Measurements from ENCODE around the gene ZMIZ1. TPM values are rescaled to one million over a fixed set of nuclear protein-coding genes. Genes with fewer than 3 reads are reported as not detected.
A peak's percentile ranks its signal among the peaks of the same experiment; 100 is the strongest.

The ZMIZ1 gene
- total RNA-seq, 4 donors from 2014 or later = 71.9 to 104 (median 79.5) TPM

DNA sequence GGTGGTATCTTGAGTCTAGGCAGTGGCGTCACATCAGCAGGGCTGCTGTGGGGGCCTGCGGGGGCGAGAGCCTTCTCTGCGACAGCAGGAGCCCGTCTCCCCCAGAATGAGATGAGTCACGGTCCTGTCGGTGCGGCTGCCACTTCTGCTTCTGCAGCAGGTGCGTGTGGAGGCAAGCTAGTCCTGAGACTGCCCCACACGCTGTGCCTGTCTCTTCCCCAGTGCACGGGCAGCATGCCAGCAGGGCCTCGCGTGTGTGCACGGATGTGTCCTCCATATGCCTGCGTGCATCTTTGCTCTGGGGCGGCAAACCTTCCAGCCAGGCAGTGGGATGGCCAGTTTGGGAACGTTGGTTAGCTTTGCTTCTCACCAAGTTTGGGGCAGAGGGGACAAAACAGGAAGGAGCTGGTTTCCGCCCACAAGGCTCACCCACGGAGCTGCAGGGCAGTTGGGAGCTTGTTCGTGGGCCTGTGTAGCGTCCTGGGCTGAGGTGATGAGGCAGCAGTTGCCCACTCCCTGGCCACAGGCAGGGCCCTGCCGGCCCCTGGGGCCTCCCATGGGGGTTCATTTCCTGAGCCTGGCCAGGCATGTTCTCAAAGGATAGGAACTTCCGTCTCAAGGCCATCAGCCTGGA lies 217.7 kb downstream of the ZMIZ1 start:
- H3K27me3 ChIP-seq = no peaks in the 10 kb centered on the region
- H3K27ac ChIP-seq = peak overlapping the region; percentile 62
- no peaks in the 10 kb centered on the region for H3K9me3 ChIP-seq
- DNase-seq (ENCODE audit: low spot score in 2 of 2) = peak in 1 of 2 donors; percentile 88
- peaks cover 45% of the 10 kb centered on the region for H3K36me3 ChIP-seq
- H3K4me1 ChIP-seq = peaks cover 50% of the 10 kb centered on the region
- TF ChIP-seq POLR2A (IDR thresholded peaks at IDR 0.05) = no peak
- no peak overlapping the region for H3K4me3 ChIP-seq
- WGBS = 37% methylated on average over 2 of the region's 23 CpGs

DNA sequence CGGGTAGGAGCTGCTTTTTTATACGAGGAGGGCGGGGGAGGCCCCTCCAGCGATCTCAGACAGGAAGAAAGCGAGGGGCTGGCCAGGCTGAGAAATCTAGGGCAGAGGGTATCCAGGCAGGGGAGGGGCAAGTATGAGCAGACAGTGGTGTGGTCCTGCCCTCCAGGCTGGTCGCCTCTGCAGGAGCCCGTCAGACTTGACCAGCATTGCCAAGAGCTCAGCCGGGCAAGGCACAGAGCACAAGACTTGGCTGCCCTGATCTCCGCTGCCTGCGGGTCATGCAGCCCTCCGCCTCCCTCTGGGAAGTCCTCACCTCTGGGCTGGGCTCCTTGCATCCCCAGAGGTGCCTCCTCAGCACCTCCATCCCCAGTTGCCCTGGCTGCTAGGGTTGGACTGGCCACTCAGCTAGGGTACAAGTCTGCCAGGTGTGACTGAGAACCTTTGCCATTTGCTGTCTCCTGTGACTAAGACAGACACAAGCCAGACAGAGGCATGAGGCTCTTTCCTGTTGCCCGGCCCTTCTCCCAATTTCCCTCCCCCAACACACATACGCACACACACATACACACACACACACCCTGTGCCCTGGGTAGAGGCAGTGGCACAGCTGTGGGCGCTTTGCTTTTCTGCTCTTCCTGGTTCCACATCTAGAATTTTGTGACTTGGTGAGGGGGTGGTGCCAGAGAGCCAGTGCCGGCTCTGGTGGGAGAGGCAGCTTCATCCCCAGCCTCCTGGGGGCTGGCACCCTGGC lies 219.4 kb downstream of the ZMIZ1 start:
- WGBS = 85% methylated on average over 14 of the region's 15 CpGs
- TF ChIP-seq EP300 (IDR thresholded peaks at IDR 0.05) (no peak), POLR2A (IDR thresholded peaks at IDR 0.05) (no peak), POLR2AphosphoS5 (IDR thresholded peaks at IDR 0.05) (no peak)
- TF ChIP-seq, protein P1, sequence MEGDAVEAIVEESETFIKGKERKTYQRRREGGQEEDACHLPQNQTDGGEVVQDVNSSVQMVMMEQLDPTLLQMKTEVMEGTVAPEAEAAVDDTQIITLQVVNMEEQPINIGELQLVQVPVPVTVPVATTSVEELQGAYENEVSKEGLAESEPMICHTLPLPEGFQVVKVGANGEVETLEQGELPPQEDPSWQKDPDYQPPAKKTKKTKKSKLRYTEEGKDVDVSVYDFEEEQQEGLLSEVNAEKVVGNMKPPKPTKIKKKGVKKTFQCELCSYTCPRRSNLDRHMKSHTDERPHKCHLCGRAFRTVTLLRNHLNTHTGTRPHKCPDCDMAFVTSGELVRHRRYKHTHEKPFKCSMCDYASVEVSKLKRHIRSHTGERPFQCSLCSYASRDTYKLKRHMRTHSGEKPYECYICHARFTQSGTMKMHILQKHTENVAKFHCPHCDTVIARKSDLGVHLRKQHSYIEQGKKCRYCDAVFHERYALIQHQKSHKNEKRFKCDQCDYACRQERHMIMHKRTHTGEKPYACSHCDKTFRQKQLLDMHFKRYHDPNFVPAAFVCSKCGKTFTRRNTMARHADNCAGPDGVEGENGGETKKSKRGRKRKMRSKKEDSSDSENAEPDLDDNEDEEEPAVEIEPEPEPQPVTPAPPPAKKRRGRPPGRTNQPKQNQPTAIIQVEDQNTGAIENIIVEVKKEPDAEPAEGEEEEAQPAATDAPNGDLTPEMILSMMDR (IDR thresholded peaks at IDR 0.05) = no peak

DNA sequence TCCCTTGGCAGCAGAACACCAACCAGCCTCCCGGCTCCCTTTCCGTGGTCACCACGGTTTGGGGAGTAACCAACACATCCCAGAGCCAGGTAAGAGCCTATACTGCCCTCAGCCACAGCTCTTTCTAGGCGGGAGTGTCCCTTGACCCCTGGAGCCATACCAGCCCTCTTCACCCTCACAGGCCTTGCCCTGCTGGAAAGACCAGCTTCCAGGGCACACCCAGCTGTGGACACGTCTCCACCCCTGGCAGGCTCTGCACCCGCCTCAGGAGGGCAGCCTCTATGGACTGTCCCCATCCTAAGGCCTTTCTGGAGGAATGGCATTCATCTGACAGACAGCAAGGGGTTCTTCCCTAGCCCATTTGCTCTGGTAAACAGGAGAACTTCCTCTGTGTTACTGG lies 221.0 kb downstream of the ZMIZ1 start:
- DNase-seq (ENCODE audit: low spot score in 2 of 2) = no peak
- H3K27me3 ChIP-seq = no peaks in the 10 kb centered on the region
- no peak for TF ChIP-seq EP300 (IDR thresholded peaks at IDR 0.05)
- no peak for TF ChIP-seq POLR2AphosphoS5 (IDR thresholded peaks at IDR 0.05)
- TF ChIP-seq POLR2A (IDR thresholded peaks at IDR 0.05) = no peak
- TF ChIP-seq, protein P1 (IDR thresholded peaks at IDR 0.05) = no peak
- peaks cover 61% of the 10 kb centered on the region for H3K4me1 ChIP-seq
- no peak overlapping the region for H3K27ac ChIP-seq
- H3K36me3 ChIP-seq = peaks cover 58% of the 10 kb centered on the region
- H3K4me3 ChIP-seq = no peak overlapping the region
- 57% methylated on average over 3 of the region's 6 CpGs for WGBS
- no peaks in the 10 kb centered on the region for H3K9me3 ChIP-seq

More for the DNA sequence above, 219.4 kb downstream of the ZMIZ1 start:
- DNase-seq (ENCODE audit: low spot score in 2 of 2) = no peak
- no peaks in the 10 kb centered on the region for H3K27me3 ChIP-seq
- peaks cover 46% of the 10 kb centered on the region for H3K36me3 ChIP-seq
- H3K27ac ChIP-seq = no peak overlapping the region
- no peaks in the 10 kb centered on the region for H3K9me3 ChIP-seq
- peaks cover 60% of the 10 kb centered on the region for H3K4me1 ChIP-seq
- H3K4me3 ChIP-seq = no peak overlapping the region

DNA sequence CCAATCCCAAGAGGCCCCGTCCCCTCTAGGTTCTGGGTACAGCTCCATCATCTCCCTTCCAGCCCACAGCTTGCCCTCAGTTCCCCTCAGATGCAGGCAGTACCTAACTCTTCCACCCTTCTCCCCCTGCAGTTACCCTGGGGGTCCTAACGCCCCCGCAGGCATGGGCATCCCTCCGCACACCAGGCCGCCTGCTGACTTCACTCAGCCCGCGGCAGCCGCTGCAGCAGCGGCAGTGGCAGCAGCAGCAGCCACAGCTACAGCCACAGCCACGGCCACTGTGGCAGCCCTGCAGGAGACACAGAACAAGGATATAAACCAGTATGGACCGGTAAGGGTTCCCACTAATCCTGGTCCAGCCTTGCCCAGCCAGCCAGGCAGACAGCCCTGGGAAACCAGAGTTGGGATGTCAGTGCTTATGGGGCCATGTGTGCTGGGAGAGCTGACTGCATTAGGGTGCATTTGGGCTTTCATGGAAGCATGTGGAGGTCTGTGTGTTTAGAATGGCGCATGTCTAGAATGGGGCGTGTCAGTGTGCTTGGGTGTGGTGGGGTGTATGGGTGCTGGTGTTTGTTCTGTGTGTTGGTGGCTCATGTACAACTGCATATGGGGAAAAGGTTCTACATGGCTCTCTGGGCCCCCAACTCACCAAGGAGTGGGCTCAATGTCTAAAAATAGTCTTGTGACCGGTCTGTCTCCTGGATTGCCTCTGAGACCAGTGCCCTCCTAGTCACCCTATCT lies 223.4 kb downstream of the ZMIZ1 start:
- peak overlapping the region; percentile 5 for H3K27ac ChIP-seq
- TF ChIP-seq POLR2AphosphoS5 (IDR thresholded peaks at IDR 0.05) = no peak
- TF ChIP-seq, protein P1 (IDR thresholded peaks at IDR 0.05) = no peak
- TF ChIP-seq POLR2A (IDR thresholded peaks at IDR 0.05) = no peak
- TF ChIP-seq EP300 (IDR thresholded peaks at IDR 0.05) = no peak
- DNase-seq (ENCODE audit: low spot score in 2 of 2) = no peak
- H3K27me3 ChIP-seq = no peaks in the 10 kb centered on the region
- peaks cover 81% of the 10 kb centered on the region for H3K36me3 ChIP-seq
- peaks cover 38% of the 10 kb centered on the region for H3K4me1 ChIP-seq
- H3K4me3 ChIP-seq = no peak overlapping the region
- WGBS = 82% methylated on average over 13 of the region's 14 CpGs
- H3K9me3 ChIP-seq = no peaks in the 10 kb centered on the region

DNA sequence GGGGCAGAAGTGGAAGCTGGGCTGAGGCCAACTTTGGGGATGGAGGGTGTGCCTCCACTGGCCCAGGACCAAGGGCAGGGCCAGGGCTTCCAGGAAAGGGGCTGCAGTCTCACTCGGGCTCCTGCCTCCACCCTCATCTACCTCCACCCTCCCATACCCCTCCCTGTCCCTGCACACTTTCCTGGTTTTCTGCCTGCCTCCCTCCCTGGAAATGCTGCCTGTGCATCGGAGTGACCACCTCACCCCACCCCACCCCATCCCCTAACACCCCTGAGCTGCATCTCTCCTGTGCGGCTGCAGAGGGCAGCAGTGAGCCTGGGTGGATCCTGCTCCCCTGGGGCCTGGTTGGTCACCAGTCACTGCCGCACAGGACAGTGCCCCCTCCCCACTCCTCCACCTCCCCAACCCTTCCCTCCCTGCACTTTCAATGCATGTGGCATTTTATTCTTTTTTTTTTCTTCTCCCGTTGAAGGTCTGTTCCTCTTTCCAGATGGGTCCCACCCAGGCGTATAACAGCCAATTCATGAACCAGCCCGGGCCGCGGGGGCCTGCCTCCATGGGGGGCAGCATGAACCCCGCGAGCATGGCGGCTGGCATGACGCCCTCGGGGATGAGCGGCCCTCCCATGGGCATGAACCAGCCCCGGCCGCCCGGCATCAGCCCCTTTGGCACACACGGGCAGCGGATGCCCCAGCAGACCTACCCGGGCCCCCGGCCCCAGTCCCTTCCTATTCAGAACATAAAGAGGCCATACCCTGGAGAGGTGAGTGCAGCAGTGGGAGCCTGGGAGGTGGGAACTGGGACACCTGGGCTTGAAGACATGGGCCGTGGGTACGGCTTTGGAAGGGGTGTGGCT lies 224.4 kb downstream of the ZMIZ1 start:
- peak overlapping the region; percentile 60 for H3K27ac ChIP-seq
- no peak for DNase-seq (ENCODE audit: low spot score in 2 of 2)
- 55% methylated on average over 17 of the region's 24 CpGs for WGBS

More for the DNA sequence above, 224.4 kb downstream of the ZMIZ1 start:
- Histone ChIP-seq H3K4me1 (peaks cover 32% of the 10 kb centered on the region), H3K27me3 (no peaks in the 10 kb centered on the region), H3K9me3 (no peaks in the 10 kb centered on the region), H3K36me3 (peaks cover 88% of the 10 kb centered on the region), H3K4me3 (no peak overlapping the region)
- no peak for TF ChIP-seq POLR2A (IDR thresholded peaks at IDR 0.05)
- TF ChIP-seq, protein P1 (IDR thresholded peaks at IDR 0.05) = peak in 1 of 2 donors; percentile 46
- TF ChIP-seq POLR2AphosphoS5 (IDR thresholded peaks at IDR 0.05) = no peak
- no peak for TF ChIP-seq EP300 (IDR thresholded peaks at IDR 0.05)

All from suprapubic skin (tissue), 4 donors.